Esophagus muscularis mucosa (tissue), 4 donors: Measurements from ENCODE around the gene XYLT1. TPM values are rescaled to one million over a fixed set of nuclear protein-coding genes. Genes with fewer than 3 reads are reported as not detected.

Experiments used
- DNase-seq: peaks from one replicate; pipeline ENCODE4 v3.0.0-alpha.2; 2017; ENCODE audit errors: extremely low spot score
- H3K27ac ChIP-seq, 4 donors: fragments of 200-600 bp; sonication (generic); replicated peaks in 1 of 4; 1 replicate in 3 of 4; 2 replicates in 1 of 4; pipeline ENCODE4 v1.5.1; 2016 to 2019; ENCODE audit warnings: mild to moderate bottlenecking in 1 of 4
- H3K27me3 ChIP-seq, 4 donors: fragments of 200-600 bp; sonication (generic); one replicate each; pipeline versions ENCODE4 v1.5.1 to v1.6.0; 2016 to 2019
- H3K36me3 ChIP-seq, 4 donors: fragments of 200-600 bp; sonication (generic); one replicate each; pipeline ENCODE4 v1.5.1; 2016 to 2019
- H3K4me1 ChIP-seq, 4 donors: fragments of 200-600 bp; sonication (generic); one replicate each; pipeline ENCODE4 v1.5.1; 2016 to 2019
- H3K4me3 ChIP-seq, 4 donors: fragments of 200-600 bp; sonication (generic); 1 replicate in 2 of 4; 2 replicates in 2 of 4; pipeline ENCODE4 v1.5.1; 2016 to 2019; ENCODE audit warnings: mild to moderate bottlenecking in 4 of 4, moderate library complexity in 1 of 4
- H3K9me3 ChIP-seq, 4 donors: fragments of 200-600 bp; sonication (generic); 1 replicate in 3 of 4; 2 replicates in 1 of 4; pipeline ENCODE4 v1.5.1; 2016 to 2019
- EP300 ChIP-seq: sonication (generic); formaldehyde crosslinking; IDR thresholded peaks from one replicate; pipeline ENCODE4 v1.6.1; 2017; ENCODE audit warnings: antibody characterized with exemption
- POLR2A ChIP-seq: fragments of 450-650 bp; IDR thresholded peaks from one replicate; pipeline ENCODE4 v1.6.1; 2017; ENCODE audit warnings: antibody characterized with exemption, moderate library complexity, mild to moderate bottlenecking, low read depth
- POLR2AphosphoS5 ChIP-seq, 2 donors: sonication (generic); formaldehyde crosslinking; IDR thresholded peaks; one replicate each; pipeline ENCODE4 v1.6.1; 2017; ENCODE audit warnings: antibody characterized with exemption in 2 of 2
- WGBS: methylation state at CpG from one replicate; pipeline ENCODE4 v1.1.5; 2018; 5-methylcytosine and 5-hydroxymethylcytosine counted together
- intact Hi-C: fragments of 100-400 bp; cut with DNase I; formaldehyde crosslinking; loops from one replicate; pipeline ENCODE4 v1.15.1; 2023
- total RNA-seq, 4 donors: library from RNA; depleted of rRNA; stranded (reverse); fragments of >200 nt; gene quantifications; one replicate each; pipeline versions ENCODE4 v1.1.0 to v1.2.1, GENCODE V29; 2016
- TF ChIP-seq, protein P1 (sequence below), 3 experiments: fragments of 200-600 bp in 2 of 3; fragments of 450-650 bp in 1 of 3; sonication (generic) in 2 of 3; IDR thresholded peaks; one replicate each; pipeline ENCODE4 v1.5.1; 2017 to 2019; ENCODE audit warnings: antibody characterized with exemption in 3 of 3, mild to moderate bottlenecking in 2 of 3, moderate library complexity in 1 of 3

Gene XYLT1
- total RNA-seq, 4 donors from 2014 or later = 25.2 to 57.1 (median 33.5) TPM

DNA sequence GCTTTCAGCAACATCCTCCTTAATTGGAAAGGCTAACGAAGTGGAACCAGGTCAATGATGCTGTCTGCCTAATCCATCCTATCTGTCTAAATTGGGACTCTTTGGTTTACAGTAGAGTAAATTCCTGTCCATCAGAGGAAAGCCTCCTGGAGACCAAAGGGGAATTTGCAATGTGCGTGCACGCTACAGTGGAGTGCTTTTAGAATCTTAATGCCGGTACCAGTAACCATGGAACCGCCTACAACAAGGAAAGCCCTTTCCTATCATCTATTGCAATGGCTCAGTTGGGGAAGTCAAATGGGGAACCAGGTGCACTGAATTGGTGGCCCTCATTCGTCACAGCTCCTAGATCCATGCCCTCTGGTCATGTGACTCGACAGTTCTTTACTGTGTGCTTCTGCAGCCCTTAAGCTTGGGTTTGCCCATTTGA is 110.1 kb downstream of the XYLT1 start:
- H3K4me3 ChIP-seq = no peak overlapping the region
- H3K4me1 ChIP-seq = peaks cover 19 to 76% (median 73%) of the 10 kb centered on the region in 4 donors
- peaks cover 0 to 4% (median 2%) of the 10 kb centered on the region in 4 donors for H3K36me3 ChIP-seq
- no peak for DNase-seq
- TF ChIP-seq, protein P1, sequence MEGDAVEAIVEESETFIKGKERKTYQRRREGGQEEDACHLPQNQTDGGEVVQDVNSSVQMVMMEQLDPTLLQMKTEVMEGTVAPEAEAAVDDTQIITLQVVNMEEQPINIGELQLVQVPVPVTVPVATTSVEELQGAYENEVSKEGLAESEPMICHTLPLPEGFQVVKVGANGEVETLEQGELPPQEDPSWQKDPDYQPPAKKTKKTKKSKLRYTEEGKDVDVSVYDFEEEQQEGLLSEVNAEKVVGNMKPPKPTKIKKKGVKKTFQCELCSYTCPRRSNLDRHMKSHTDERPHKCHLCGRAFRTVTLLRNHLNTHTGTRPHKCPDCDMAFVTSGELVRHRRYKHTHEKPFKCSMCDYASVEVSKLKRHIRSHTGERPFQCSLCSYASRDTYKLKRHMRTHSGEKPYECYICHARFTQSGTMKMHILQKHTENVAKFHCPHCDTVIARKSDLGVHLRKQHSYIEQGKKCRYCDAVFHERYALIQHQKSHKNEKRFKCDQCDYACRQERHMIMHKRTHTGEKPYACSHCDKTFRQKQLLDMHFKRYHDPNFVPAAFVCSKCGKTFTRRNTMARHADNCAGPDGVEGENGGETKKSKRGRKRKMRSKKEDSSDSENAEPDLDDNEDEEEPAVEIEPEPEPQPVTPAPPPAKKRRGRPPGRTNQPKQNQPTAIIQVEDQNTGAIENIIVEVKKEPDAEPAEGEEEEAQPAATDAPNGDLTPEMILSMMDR (IDR thresholded peaks at IDR 0.05) = no peak
- TF ChIP-seq EP300 = no peak
- no peaks in the 10 kb centered on the region for H3K9me3 ChIP-seq
- no peaks in the 10 kb centered on the region for H3K27me3 ChIP-seq
- intact Hi-C loops = no loop called here
- WGBS = 62% methylated on average over 7 of the region's 7 CpGs
- peak overlapping the region in 3 of 4 donors; percentile 16 to 69 (median 39) for H3K27ac ChIP-seq

- H3K4me1 ChIP-seq = peaks cover 16 to 68% (median 66%) of the 10 kb centered on the region in 4 donors
- 44% methylated on average over 5 of the region's 5 CpGs for WGBS
- peaks cover 0 to 4% (median 2%) of the 10 kb centered on the region in 4 donors for H3K36me3 ChIP-seq
- H3K4me3 ChIP-seq = no peak overlapping the region
- no peaks in the 10 kb centered on the region for H3K9me3 ChIP-seq
- TF ChIP-seq, protein P1 (IDR thresholded peaks at IDR 0.05) = no peak
- TF ChIP-seq POLR2A = no peak
- no peak for TF ChIP-seq EP300
- no peaks in the 10 kb centered on the region for H3K27me3 ChIP-seq
- intact Hi-C loops = no loop called here
- DNase-seq = no peak
- peak overlapping the region in 3 of 4 donors; percentile 16 to 39 (median 28) for H3K27ac ChIP-seq
These were observed 110.9 kb downstream of the XYLT1 start for GRCh38 chr16:17359788-17360390.

DNA sequence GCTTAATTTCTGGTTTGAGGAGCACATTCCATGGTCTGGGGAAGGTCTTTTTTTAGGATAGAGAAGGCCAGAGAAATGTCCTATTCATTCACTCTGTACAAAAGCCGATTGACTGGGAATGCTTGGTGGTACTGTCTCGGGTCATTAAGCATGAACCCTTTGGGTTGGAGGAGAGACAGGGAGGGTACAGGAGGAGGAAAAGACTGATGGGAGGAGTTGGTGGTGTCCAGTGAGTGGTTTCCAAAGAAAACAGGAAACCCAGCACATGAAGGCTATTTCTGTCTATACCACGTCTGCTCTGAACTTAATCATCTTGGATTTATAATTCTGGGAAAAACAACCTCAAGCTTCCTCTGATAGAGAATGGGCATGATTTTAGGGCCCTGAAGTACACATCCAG is 111.9 kb downstream of the XYLT1 start:
- no peak overlapping the region for H3K4me3 ChIP-seq
- no peaks in the 10 kb centered on the region for H3K9me3 ChIP-seq
- no peak for DNase-seq
- no peaks in the 10 kb centered on the region for H3K27me3 ChIP-seq
- H3K4me1 ChIP-seq = peaks cover 8 to 68% (median 65%) of the 10 kb centered on the region in 4 donors
- intact Hi-C loops = no loop called here
- H3K27ac ChIP-seq = peak overlapping the region in 3 of 4 donors; percentile 5 to 39 (median 13)
- TF ChIP-seq POLR2AphosphoS5 (IDR thresholded peaks at IDR 0.05) = peak in 1 of 2 donors; percentile 4
- no peak for TF ChIP-seq EP300
- TF ChIP-seq, protein P1 (IDR thresholded peaks at IDR 0.05) = no peak
- no peak for TF ChIP-seq POLR2A
- 54% methylated on average over 3 of the region's 3 CpGs for WGBS
- peaks cover 0 to 4% (median 2%) of the 10 kb centered on the region in 4 donors for H3K36me3 ChIP-seq

- 60% methylated on average over 8 of the region's 8 CpGs for WGBS
- TF ChIP-seq POLR2AphosphoS5 (IDR thresholded peaks at IDR 0.05) = no peak
- TF ChIP-seq EP300 = no peak
- no peak for TF ChIP-seq POLR2A
- TF ChIP-seq, protein P1 (IDR thresholded peaks at IDR 0.05) = no peak
- no peak overlapping the region for H3K4me3 ChIP-seq
- H3K36me3 ChIP-seq = peaks cover 0 to 4% (median 2%) of the 10 kb centered on the region in 4 donors
- peaks cover 4 to 66% (median 63%) of the 10 kb centered on the region in 4 donors for H3K4me1 ChIP-seq
- H3K9me3 ChIP-seq = no peaks in the 10 kb centered on the region
- H3K27me3 ChIP-seq = no peaks in the 10 kb centered on the region
- H3K27ac ChIP-seq = peak overlapping the region in 3 of 4 donors; percentile 5 to 39 (median 13)
- intact Hi-C loops = no loop called here
- no peak for DNase-seq
These were observed 112.4 kb downstream of the XYLT1 start for GRCh38 chr16:17358355-17358754.
